Measurements from ENCODE around the gene PLCH1.

PLCH1 gene

DNA sequence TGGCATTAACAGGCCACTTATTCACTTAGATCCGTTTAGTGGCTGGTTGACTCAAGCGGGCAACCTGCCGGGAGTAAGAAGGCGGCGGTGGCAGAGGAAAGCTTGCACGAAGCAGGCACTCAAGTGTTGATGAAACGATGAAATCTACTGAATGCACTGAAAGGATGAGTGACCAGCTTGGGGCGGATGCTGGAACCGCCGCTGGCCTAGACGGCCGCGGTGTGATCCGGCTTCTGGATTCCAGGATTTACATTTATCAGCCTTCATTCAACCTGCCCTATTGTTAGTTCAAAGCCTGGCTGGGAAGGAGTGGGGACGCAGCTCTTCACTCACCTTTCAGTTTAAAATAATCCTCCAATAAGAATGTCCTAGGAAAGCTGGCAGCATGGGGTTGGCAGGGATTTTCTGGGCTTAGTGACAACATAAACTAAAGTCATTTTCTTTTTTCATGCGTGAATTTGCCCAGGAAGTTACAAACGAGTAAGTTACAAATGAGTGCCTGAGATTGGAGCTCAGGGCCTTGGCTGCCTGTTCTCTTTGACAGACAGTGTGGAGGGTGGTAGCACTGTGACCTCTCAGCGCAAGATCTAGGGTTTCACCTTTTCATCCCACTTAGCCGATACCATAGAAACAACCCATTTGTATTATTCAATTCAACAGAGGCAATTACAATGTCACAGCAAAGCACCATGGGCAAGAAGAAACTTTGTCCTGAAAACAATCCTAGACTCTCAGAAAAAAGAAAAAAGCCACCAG lies 1.1 kb upstream of the PLCH1 start:
- DNase-seq: no peak

DNA sequence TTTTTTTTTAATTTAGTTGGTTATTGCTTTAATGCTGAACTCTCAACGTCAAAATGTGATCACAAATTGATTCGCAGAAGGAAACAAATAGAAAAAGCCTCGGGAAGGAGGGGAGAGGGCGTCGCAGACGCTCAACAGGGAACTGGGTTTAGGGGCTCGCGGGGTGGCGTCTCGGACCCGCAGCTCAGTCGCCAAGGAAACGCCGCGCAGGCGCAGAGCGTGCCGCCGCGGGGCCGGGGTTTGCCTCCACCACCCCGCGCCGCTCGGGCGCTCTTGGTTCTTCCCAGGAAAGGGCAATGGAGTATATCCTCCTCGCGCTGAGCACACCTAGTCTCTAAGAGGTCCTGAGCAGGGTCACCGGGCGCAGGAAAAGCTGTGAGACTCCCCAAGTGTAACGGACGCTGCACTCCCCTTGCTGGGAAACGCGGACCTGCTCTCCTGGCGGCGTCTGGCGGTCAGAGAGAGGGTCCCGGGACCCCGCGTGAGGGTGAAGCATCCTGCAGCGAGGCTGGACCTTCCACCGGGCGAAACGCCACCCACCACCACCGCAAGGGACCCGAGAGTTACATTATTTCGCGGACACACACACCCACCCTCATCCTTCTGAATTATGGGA lies 753 bp downstream of the PLCH1 start:
- DNase-seq: peak; percentile 5

DNA sequence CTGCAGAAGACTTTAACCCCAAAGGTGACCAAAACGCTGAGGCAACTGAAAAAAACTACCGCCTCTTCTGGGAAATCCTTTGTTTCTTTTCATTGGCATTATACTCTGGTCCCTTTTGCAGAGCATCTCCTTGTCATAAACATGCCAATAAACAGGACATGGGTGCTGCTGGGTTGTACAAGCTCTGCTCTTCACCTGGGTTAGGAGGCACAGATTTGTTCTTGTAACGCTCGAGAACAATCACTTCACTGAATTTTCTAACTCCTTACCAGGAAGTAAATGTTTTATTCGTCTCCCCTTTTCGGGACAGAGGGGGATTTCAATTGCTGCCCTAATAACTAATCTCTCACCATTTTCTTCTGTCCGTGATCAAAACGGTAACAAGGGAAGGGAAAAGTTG lies 1.3 kb downstream of the PLCH1 start:
- no peak for DNase-seq

DNA sequence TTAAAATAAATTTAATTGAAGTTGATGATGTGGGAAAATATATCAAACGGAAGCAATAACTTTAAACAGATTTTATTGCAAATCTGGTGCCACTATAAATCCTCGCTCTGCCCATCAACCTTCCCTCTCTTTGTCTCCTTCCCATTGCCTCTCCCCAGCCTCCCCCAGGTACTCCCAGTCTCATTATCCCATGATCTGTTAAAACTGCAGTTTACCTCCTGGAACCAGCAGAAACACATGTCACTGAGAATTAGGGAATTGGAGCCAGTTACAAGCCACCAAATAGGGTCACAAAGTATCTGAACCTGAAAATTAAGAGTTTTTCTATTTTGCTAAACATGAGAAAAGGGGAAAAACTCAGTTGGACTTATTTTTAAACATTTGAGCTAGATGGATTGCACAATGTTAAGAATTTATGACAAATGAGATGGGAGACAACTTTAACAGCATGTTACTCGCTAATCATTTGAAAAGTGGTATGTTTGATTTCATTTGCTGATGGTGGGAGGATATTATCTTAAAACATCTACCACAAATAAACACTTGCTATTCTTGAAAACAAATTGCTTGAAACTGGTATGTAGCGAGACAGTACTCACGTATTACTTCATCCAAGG lies 2.4 kb downstream of the PLCH1 start:
- no peak for DNase-seq

DNA sequence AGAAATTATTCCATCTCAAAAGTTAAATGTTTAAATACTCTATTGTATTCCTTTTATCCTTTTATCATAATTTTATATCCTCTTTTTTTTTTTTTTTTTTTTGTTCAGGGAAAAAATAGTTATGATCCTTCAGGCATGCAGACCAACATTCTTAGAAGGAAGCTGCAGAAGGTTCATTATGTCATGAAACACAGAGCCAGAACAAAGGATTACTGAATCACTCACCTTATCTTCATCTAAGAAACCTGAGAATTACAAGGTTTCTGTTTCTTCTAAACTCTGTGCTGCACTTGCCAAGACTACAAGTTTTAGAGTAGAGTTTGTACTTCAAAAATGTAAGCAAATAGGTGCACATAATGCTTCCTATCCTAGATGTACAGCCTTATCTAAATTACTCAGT lies 3.3 kb downstream of the PLCH1 start:
- DNase-seq: no peak

DNA sequence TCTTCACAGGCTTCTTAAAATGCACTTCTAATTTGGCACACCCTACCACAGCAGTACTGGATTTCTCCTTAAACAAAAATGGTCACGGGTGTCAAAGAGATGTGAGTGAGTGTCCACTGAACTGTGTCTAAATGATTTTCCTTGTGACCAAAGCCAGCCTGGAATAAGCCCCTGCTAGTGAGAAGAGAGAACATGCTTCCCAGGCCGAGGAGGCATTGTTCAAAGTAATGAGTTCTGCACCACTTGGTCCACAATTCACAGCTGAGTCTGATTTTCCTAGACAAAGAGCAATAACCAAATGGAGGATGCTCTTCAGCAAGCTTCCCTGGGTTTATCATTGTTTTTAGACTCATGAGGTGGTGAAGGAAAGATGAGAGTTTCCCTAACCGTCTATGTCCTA lies 3.8 kb downstream of the PLCH1 start:
- DNase-seq: no peak

DNA sequence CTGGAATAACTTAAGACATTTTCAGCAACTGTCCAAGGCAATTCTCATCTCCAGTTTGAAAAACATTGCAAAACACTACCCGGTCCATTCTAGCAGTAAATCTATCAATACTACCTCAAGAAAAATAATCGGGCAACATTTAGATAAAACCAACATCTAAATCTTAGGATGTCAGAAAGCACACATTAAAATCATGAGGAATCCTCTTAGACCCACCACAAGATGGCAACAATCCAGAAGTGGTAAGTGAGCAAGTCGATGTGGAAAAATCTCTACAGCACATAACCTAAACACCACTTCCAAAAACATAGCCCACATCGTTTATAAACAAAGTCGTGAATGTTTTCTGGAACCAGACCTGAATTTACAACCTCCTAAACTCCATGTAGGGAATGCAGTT lies 5.7 kb downstream of the PLCH1 start:
- no peak for DNase-seq

DNA sequence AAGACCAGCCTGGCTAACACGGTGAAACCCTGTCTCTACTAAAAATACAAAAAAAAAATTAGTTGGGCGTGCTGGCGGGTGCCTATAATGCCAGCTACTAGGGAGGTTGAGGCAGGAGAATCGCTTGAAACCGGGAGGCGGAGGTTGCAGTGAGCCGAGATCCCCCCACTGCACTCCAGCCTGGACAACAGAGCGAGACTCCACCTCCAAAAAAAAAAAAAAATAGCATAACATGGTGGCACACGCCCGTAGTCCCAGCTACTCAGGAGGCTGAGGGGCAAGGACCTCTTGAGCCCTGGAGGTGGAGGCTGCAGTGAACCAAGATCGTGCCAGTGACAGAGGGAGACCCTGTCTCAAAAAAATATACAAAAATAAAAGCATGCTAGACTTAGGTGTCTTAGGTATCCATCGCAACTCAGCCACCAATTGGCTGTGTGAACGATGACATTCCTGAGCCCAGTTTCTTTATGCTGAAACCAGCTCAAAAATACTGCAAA lies 6.2 kb downstream of the PLCH1 start:
- no peak for DNase-seq

DNA sequence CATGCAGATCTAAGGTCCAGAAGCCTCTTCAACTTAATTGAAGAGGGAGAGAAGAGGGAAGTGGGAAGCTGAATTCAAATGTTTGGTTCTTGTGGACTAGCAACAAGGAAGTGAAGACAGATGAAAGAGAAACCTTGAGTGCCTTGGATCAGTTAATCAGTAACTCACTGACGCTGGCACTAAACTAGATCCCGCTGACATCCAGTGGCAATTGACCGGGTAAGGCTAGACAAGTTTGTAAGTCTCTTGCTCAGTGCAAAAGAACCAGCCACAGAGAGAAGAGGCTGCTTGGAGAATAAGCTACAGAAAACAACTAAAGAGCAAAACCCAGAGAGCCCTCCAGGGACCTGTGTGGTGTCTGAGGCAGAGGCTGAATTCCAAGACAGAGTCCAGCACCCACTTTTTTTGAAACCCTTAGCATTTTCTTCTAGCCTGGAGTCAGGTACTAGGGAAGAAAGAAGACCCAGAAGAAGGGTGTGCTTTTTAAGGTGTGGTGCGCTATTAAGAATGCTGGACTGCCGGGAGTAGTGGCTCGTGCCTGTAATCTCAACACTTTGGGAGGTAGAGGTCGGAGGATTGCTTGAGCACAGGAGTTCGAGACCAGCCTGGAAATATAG lies 6.9 kb downstream of the PLCH1 start:
- DNase-seq: no peak

DNA sequence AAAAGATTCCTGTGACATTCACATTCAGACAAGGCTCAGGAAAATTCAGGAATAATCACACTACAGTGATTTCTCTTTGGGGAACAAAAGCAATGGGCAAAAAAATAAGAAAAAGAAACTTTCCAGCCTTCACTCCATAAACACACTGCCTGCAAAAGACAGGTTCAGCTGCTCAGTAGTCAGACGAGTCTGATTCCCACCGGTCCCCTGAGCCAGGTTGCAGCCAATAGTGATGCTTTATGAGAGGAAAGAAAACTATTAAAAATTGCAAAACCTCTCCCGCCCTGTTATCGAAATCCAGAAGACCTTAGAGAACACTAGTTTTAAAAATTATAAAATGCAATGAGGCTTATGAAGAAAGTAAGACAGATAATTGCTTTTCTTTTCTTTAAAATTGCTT lies 8.5 kb downstream of the PLCH1 start:
- DNase-seq: no peak

DNA sequence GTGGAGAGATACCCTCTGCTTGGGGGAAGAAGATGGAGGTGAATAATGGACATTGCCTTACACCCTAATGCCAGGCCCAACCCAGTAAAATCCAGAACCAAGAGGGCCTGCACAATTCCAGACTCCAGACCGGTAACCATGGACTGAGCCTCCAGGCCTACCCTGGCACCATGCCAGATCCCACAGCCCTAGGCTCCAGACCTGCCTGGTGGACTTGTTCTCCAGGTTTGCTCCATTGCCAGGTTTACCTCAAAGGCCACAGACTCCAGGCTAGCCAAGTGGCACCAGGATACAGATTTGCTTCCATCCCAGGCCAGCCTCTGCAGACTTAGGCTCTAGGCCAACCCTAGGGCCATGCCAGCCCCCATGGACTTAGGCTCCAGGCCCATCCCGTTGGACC lies 14.0 kb downstream of the PLCH1 start:
- no peak for DNase-seq

DNA sequence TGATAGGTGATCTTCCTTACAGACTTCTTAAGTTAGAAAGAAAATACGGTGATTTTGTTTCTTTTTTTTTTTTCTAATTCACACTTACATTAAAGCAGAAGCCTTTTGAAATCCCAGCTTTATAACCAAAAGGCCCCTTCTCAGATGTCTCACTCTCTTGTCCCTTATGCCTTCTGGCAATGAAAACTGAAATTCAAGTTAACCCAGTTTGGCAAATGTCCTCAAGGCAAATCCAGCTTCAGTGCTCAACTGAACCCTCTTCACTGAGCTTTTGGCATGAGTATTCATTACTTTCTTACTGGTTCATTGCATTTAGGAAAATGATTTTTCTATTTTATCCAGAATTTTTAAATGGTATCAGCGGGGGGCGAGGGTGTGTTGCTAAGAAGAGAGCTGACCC lies 17.0 kb downstream of the PLCH1 start:
- DNase-seq: no peak

DNA sequence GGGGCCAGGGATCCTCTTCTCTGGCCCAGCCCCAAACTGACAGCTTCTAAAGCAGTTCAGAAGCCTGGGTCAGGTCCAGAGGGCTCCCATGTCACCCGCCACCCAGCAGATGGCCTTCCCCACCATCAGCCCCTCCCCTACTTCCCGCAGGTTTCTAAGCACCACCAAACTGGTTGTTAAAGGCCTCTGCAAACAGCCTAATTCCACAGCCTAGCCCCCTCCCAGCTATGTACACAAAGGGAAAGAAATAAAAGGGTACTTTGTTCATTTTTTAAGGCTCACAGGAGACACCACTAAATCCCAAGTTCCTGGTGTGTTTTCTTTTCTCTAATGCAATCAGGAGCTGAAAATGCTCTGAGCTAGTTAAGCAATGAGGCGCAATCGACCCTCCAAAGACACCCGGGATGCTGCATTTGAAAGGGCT lies 30.6 kb downstream of the PLCH1 start:
- no peak for DNase-seq

DNA sequence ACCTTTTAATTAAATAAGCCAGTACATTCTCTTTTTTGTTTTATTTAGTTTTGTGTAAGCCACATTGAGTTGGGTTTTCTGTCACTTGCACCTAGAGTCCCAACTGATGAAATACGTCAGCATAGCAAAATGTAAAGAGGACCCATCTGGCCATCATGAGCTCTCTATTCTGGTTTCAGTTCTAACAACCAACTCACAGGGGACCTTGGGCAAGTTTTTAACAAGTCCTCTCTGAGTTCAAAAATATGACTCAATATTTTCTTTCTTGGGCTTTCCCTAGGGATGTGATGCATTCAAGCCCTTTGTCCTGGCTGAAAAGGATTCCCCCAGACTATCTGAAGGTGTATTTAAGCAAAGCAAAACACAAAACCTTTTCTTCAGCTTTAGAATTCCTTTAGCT lies 32.9 kb downstream of the PLCH1 start:
- no peak for DNase-seq

DNA sequence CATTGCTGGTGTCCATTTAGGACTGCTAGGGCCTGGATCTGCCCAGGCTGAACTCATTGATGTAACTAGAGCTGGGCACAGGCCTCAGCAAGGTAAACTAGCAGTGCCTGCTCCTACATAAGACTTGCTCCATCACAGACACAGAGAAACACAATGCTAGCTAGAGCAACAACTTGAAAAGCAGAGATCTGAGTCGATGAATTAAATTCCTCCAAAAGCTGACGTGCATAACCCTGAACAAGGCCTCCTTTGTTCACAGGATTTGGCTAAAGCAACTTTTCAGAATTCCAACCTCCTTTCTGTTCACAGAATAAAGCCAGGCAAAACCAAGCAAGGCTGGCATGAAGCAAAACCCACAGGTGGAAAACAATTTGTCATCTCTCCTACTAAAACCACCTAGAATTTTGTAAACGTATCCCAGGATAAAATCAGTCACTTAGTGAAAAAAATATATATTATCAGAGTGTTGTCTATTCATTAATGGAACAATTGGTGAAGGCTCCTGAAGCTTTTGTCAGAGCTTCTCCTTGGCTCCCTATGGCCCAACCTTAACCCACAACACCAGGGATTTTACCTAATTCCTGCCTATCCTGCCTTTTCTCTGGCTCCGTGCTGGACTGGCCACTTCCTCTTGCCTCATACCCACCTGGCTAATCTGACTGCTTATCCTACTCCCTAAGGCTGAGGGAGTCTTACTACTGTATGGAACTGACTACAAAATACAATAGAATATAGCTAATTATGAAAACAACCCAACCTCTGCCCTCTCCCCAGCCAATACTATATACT lies 39.9 kb downstream of the PLCH1 start:
- DNase-seq: no peak

DNA sequence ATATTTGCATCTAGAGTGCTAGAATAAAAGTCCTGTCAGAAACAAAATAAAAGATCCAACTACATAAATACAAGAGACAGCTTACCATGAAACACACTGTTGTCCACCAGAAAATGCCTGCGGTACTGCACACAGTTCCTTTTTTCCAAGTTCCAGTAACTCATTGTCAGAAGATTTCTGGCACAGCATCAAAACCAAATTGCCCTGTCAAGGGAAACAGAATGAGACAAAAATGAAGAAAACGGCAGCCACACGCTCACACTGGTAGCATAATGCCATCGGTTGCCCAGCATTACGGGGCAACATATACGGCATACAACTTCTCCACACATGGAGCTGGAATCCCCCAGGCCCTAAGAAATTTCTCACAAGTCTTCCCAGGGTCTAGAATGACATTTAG lies 40.8 kb downstream of the PLCH1 start:
- no peak for DNase-seq

DNA sequence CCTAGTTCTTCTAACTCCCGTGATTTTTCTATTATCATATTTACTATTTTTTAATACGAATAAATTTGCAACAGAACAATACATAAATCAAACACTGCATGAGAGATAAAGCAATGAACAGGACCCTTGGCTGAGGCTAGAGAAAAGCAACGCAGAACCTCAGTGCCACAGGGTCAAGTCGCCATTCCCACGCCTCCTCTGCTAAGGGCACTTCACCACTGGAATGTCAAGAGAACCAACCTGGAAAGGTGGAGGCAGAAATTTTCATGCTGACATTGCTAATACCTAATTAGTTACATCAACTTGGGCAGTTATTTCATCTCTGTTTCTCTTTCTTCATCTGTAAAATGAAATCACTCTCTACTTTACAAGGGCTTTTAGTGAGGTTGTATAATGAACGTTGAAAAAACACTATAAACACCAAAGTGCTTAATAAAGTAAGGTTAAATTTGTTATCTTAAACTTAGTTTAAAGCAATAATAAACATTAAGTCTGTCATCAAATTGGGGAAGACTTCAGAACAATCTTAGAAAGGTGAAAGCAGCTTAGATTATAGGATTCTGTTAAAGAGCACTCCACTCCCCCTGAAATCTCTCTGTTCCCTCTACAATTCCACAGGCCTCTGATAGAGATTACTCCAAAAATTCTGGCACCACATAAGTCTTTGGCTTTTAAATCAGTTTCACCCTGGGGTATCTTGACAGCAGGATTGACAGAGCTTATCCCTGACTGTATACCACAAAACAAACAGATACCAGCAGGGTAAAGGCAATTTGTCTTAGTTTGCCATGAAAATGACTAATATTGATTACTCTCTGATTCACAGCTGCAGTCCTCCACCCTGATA lies 41.9 kb downstream of the PLCH1 start:
- DNase-seq: no peak

DNA sequence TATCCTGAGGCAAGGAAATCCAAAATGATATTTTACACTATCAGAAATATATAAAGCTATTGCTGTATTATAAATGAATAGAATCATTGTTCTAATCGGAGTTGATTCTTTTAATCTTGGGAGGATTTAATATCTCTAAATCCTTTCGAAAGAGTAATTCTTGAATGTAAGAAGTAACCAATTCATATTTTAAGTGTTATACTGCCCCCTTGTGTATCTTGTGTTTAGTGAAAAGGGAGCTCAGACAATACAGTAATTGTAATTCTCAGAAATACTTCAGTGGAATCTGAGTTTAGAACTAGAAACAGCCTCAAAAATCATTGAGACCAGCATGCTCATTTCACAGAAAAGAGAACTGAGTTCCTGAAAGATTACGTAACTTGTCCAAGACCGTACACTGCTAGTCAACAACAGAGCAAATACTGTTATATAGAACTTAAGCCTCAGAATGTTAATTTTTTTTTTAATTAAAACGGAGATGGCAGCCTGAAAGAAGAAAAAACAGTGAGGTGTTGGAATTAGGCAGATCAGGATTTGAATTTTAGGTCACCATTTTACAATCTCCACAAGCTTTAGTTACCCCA lies 42.9 kb downstream of the PLCH1 start:
- DNase-seq: no peak

DNA sequence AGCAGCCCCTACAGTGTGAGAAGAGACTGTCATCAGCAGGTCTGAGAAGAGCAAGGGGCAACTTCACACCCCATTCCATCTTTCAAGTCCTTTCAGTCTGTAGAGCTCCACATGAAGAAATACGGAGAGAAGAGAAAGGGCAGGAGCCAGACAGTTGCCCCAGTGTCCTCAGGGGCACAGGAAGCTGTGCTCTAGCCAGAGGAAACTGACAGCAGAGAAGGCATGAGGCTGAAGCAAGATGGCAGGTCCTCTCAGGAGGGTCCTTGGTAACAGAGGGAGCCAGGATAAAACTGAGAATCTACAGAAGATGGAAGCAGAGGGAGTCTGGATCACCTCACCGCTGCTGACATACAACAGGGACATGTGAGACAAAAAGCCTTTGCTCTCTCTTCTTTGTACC lies 47.3 kb downstream of the PLCH1 start:
- DNase-seq: no peak

DNA sequence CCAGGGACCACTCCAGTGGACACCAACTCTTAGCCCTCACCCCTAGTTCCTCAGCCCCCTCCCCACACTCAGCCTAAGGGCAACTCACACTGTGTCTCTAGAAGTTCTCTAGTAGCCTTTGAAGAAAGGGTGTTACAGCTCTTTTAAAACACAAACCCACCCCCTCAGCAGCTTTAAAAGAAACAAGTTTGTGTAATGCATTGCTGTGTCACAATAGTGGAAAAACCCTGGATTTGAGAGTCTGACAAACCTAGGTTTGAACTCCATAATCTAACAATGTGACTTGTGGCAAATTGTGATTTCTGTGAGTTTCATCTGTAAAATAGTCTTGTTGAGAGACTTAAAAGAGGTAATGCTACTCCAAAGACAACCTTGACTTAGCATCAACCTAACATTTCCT lies 54.0 kb downstream of the PLCH1 start:
- DNase-seq: no peak

DNA sequence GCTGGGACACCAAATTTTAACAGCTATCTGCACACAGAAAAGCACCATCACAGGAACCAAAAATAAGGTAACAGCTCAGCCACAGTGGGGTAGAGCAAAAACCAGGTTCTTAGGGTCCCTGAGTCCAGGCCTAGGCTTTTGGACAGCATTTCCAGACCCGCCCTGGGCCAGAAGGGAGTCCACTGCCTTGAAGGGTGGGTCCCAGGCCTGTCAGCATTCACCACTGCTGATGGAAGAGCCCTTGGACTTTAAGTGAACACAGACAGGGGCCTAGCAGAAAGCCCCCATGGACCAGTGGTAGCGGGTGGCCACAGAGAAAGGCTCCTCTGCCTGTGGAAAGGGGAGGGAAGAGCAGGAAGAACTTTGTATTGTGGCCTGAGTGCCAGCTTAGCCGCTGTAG lies 56.4 kb downstream of the PLCH1 start:
- DNase-seq: no peak

DNA sequence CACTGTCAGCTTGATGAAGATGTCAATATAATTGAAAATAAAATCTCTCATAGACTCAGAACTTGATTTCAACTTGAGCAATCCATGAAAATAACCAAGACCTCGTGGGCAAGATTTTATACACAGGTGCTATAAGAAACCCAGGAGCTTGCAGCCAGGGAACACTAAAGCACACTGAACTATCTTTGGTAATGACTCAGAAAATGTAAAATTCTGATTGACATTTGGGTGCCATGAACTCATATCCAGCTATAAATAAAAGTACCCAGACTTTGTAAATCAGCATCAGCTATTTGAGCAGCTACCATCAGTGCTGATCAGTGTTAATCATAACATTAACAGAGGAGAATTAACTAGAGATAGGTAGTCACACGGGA lies 61.5 kb downstream of the PLCH1 start:
- no peak for DNase-seq

Measured in activated gamma-delta T cell treated with Interleukin-2 at 50 U/mL for 16 hours (primary cell).